HG02981 (cell line): ENCODE results near the gene PALS2.

Experiments
- ATAC-seq: cut with Tn5 transposase; IDR thresholded peaks from one replicate; pipeline ENCODE4 v1.9.1; 2021; ENCODE audit warnings: mild to moderate bottlenecking, moderate library complexity; ENCODE audit not compliant: unreplicated experiment

The PALS2 gene

GRCh38 chr7:24587853-24588252, 14.6 kb downstream of the PALS2 start:
- peak; percentile 59 for ATAC-seq

- no peak for ATAC-seq
These were observed 17.9 kb downstream of the PALS2 start for GRCh38 chr7:24591152-24591551.

- peak; percentile 53 for ATAC-seq
These were observed 22.6 kb downstream of the PALS2 start for GRCh38 chr7:24595671-24596418.

- no peak for ATAC-seq
These were observed 23.8 kb downstream of the PALS2 start for GRCh38 chr7:24597014-24597413.

- no peak for ATAC-seq
These were observed 28.3 kb downstream of the PALS2 start for GRCh38 chr7:24601600-24601999.

- ATAC-seq = no peak
These were observed 29.7 kb downstream of the PALS2 start for GRCh38 chr7:24602860-24603456.

GRCh38 chr7:24604630-24605029, 31.4 kb downstream of the PALS2 start:
- no peak for ATAC-seq

GRCh38 chr7:24608504-24608903, 35.3 kb downstream of the PALS2 start:
- no peak for ATAC-seq

GRCh38 chr7:24609059-24609458, 35.8 kb downstream of the PALS2 start:
- ATAC-seq = no peak

- ATAC-seq = no peak
These were observed 36.3 kb downstream of the PALS2 start for GRCh38 chr7:24609570-24609969.

GRCh38 chr7:24611130-24611529, 37.9 kb downstream of the PALS2 start:
- no peak for ATAC-seq

GRCh38 chr7:24617957-24618616, 44.8 kb downstream of the PALS2 start:
- no peak for ATAC-seq

- no peak for ATAC-seq
These were observed 46.7 kb downstream of the PALS2 start for GRCh38 chr7:24619978-24620377.

GRCh38 chr7:24622646-24623182, 49.5 kb downstream of the PALS2 start:
- ATAC-seq = no peak
